Keratinocyte (primary cell): ENCODE data around the gene MORF4L2.

Experiments used
- EZH2 ChIP-seq: IDR thresholded peaks from one replicate; pipeline ENCODE4 v1.6.1; 2012; ENCODE audit warnings: inconsistent platforms, mild to moderate bottlenecking, low read length, moderate library complexity
- TF ChIP-seq, protein P1 (sequence below), 3 experiments: IDR thresholded peaks in 1 of 3; conservative IDR thresholded peaks in 1 of 3; optimal IDR thresholded peaks in 1 of 3; 2 replicates in 2 of 3; 3 replicates in 1 of 3; pipeline versions ENCODE3 to v1.5.1; 2011; ENCODE audit warnings: low read length in 3 of 3, mild to moderate bottlenecking in 3 of 3, moderate library complexity in 2 of 3, control low read depth in 1 of 3, inconsistent platforms in 1 of 3; ENCODE audit not compliant: insufficient read depth in 2 of 3; ENCODE audit errors: extremely low read depth in 1 of 3

DNA sequence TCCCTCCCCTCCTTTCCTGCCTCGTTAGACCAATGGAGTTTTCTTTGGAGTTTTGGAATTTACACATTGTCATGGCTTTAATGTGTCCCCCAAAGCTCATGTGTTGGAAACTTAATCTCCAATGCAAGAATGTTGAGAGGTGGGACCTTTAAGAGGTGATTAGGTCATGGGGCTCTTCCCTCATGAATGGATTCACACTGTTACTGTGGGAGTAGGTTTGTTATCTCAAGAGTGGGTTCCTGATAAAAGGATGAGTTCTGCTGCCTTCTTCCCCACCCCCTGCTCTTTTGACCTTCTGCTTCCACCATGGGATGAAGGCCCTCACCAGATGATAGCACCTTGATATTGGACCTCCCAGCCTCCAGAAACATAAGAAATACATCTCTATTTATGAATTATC lies 16.8 kb downstream of the MORF4L2 start:
- TF ChIP-seq, protein P1, sequence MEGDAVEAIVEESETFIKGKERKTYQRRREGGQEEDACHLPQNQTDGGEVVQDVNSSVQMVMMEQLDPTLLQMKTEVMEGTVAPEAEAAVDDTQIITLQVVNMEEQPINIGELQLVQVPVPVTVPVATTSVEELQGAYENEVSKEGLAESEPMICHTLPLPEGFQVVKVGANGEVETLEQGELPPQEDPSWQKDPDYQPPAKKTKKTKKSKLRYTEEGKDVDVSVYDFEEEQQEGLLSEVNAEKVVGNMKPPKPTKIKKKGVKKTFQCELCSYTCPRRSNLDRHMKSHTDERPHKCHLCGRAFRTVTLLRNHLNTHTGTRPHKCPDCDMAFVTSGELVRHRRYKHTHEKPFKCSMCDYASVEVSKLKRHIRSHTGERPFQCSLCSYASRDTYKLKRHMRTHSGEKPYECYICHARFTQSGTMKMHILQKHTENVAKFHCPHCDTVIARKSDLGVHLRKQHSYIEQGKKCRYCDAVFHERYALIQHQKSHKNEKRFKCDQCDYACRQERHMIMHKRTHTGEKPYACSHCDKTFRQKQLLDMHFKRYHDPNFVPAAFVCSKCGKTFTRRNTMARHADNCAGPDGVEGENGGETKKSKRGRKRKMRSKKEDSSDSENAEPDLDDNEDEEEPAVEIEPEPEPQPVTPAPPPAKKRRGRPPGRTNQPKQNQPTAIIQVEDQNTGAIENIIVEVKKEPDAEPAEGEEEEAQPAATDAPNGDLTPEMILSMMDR (optimal IDR thresholded peaks at IDR 0.05 in 1 of 3, IDR thresholded peaks at IDR 0.05 in 1 of 3, conservative IDR thresholded peaks at IDR 0.05 in 1 of 3; ENCODE audit: extremely low read depth in 1 of 3, insufficient read depth in 2 of 3, low read length in 3 of 3) = no peak
- no peak for TF ChIP-seq EZH2
